Heart left ventricle (tissue), 16 donors: Measurements from ENCODE around the gene WNT7B. TPM values are rescaled to one million over a fixed set of nuclear protein-coding genes. Genes with fewer than 3 reads are reported as not detected.
A peak's percentile ranks its signal among the peaks of the same experiment; 100 is the strongest.

ENCODE experiments used
- ATAC-seq, 4 donors: fragments of 200-7000 bp; cut with Tn5 transposase; one replicate each; pipeline ENCODE4 v1.9.1; 2020 to 2022; ENCODE audit warnings: moderate library complexity in 4 of 4, mild to moderate bottlenecking in 3 of 4, moderate number of reproducible peaks in 1 of 4
- DNase-seq, 5 donors: peaks; one replicate each; pipeline ENCODE4 v3.0.0-alpha.2; 2020
- H3K27ac ChIP-seq, 12 donors: fragments of 200-600 bp; sonication (generic) in 4 of 12; one replicate each; pipeline versions ENCODE4 v1.5.0 to v1.8.0; 2016 to 2022; ENCODE audit warnings: mild to moderate bottlenecking in 2 of 12
- H3K27me3 ChIP-seq, 9 donors: fragments of 200-600 bp; sonication (generic) in 2 of 9; one replicate each; pipeline versions ENCODE4 v1.5.1 to v1.8.0; 2016 to 2022; ENCODE audit warnings: mild to moderate bottlenecking in 3 of 9
- H3K36me3 ChIP-seq, 9 donors: fragments of 200-600 bp; sonication (generic) in 2 of 9; one replicate each; pipeline versions ENCODE4 v1.5.0 to v1.8.0; 2018 to 2022; ENCODE audit warnings: mild to moderate bottlenecking in 2 of 9
- H3K4me1 ChIP-seq, 12 donors: fragments of 200-600 bp; sonication (generic) in 4 of 12; one replicate each; pipeline versions ENCODE4 v1.5.0 to v1.8.0; 2016 to 2022; ENCODE audit warnings: mild to moderate bottlenecking in 3 of 12
- H3K4me3 ChIP-seq, 12 donors: fragments of 200-600 bp; sonication (generic) in 4 of 12; one replicate each; pipeline versions ENCODE4 v1.5.0 to v1.8.0; 2017 to 2022; ENCODE audit warnings: mild to moderate bottlenecking in 9 of 12, moderate library complexity in 4 of 12
- H3K9me3 ChIP-seq, 12 donors: fragments of 200-600 bp; sonication (generic) in 4 of 12; one replicate each; pipeline versions ENCODE4 v1.5.0 to v1.8.0; 2016 to 2022; ENCODE audit warnings: mild to moderate bottlenecking in 1 of 12
- POLR2A ChIP-seq, 2 donors: fragments of 450-650 bp; IDR thresholded peaks; one replicate each; pipeline ENCODE4 v1.6.1; 2017; ENCODE audit warnings: antibody characterized with exemption in 2 of 2, mild to moderate bottlenecking in 2 of 2, moderate library complexity in 2 of 2
- WGBS, 4 donors: extraction: QIAGEN DNeasy Blood & Tissue Kit in 2 of 4; methylation state at CpG; one replicate each; pipeline versions ENCODE4 v1.1.5 to v1.1.7; 2013 to 2018; 5-methylcytosine and 5-hydroxymethylcytosine counted together
- intact Hi-C, 10 donors: fragments of 100-400 bp; cut with DNase I; formaldehyde crosslinking; loops; one replicate each; pipeline versions ENCODE4 v1.11.1 to v1.14.2; 2022
- polyA plus RNA-seq, 2 donors: library from polyadenylated mRNA; stranded (reverse); fragments of 200-250 nt; gene quantifications; one replicate each; pipeline ENCODE4 v1.2.3, GENCODE V29; 2013
- total RNA-seq, 9 donors: library from RNA; depleted of rRNA in 2 of 9; stranded (reverse); fragments of >200 nt in 2 of 9; fragmentation: NEBNext Ultra II Directional in 3 of 9; extraction: Animal tissue kit (Norgen Biotek cat#: 25700) in 3 of 9; gene quantifications; one replicate each; pipeline versions ENCODE4 v1.1.0 to v1.2.4, GENCODE V29; 2016 to 2023
- TF ChIP-seq, protein P1 (sequence below), 12 donors: fragments of 200-600 bp; sonication (generic) in 4 of 12; IDR thresholded peaks; one replicate each; pipeline versions ENCODE4 v1.5.0 to v1.8.0; 2018 to 2022; ENCODE audit warnings: antibody characterized with exemption in 12 of 12, mild to moderate bottlenecking in 5 of 12
- donor health status: ischemic (EF 13 %, LVEDD 7.1; RV severe dilation, severe dysfunction).
- donor health status: healthy with polysubstance abuse.
- donor health status: DM: no; HTN: yes; CAD: no.
- donor health status: DM: no; HTN: no; CAD: no.
- donor health status: ischemic (EF 25% LVEDD 6.9; RV normal size, moderate dysfunction).
- donor health status: ischemic (EF 25% LVEDD 5.7; RV mildly dilated, moderate dysfunction).
- donor health status: healthy.
- donor health status: DM: yes; HTN: yes; CAD: no.
- donor health status: ischemic (EF 35%, LVEDD 5.7; RV mildly dilated, moderate dysfunction).
- donor health status: nonischemic (EF 11% LVEDD 7.7; RV severe dilation, severe dysfunction).
- donor health status: DM: yes; HTN: yes; CAD: no.
- donor health status: PGD.
- donor health status: ischemic (EF 29% LVEDD 5.4; RV normal size, mild dysfunction).
- donor health status: nonischemic (EF 23%, LVEDD 6.1; RV moderate dilation, normal function).

Gene WNT7B
- total and polyA plus RNA-seq, 11 donors: 0.36 TPM; not detected in 10

DNA sequence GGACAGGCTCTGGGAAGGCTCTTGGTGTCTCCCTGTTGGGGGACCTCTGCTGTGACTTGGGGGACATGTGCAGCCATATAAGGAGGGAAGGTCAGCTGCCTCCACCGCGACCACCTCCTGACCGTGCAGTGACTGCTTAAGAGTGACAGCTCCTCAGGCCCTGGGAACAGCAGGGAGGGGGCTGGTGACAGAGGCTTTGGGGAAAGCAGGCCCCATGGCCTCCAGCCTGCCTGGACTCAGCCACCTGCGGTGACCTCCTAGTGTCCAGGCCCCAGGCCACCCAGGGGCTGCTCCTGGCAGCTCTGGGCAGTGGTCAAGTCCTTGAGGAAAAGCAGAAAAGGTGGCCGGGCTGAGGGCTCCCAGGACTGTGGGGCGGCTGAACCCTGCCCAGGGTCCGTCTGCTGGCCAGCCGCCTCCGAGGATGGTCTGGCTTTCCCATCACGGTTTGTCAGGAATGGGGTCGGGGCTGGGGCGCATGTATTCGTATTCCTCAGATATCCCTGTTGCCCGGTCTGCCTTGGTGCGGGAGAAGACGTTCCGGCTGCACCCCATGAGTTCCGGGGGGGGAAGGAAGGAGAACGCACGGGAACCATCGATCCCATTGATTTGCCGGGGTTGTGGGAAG is 96.8 kb downstream of the WNT7B start:
- intact Hi-C loops: no loop called here
- no peak overlapping the region for H3K27ac ChIP-seq
- 37 to 47% (median 43%) methylated on average over 19 to 22 of the region's 22 CpGs for WGBS, 4 donors
- ATAC-seq (no peak), DNase-seq (peak in 3 of 5 donors; percentile 11 to 44 (median 22))
- H3K9me3 ChIP-seq: no peaks in the 10 kb centered on the region
- H3K27me3 ChIP-seq: peaks cover 0 to 58% (median 5%) of the 10 kb centered on the region in 9 donors
- H3K4me1 ChIP-seq: peaks cover 0 to 50% (median 18%) of the 10 kb centered on the region in 12 donors
- no peaks in the 10 kb centered on the region for H3K36me3 ChIP-seq
- H3K4me3 ChIP-seq: peak overlapping the region in 1 of 12 donors; percentile 19
- TF ChIP-seq, protein P1, sequence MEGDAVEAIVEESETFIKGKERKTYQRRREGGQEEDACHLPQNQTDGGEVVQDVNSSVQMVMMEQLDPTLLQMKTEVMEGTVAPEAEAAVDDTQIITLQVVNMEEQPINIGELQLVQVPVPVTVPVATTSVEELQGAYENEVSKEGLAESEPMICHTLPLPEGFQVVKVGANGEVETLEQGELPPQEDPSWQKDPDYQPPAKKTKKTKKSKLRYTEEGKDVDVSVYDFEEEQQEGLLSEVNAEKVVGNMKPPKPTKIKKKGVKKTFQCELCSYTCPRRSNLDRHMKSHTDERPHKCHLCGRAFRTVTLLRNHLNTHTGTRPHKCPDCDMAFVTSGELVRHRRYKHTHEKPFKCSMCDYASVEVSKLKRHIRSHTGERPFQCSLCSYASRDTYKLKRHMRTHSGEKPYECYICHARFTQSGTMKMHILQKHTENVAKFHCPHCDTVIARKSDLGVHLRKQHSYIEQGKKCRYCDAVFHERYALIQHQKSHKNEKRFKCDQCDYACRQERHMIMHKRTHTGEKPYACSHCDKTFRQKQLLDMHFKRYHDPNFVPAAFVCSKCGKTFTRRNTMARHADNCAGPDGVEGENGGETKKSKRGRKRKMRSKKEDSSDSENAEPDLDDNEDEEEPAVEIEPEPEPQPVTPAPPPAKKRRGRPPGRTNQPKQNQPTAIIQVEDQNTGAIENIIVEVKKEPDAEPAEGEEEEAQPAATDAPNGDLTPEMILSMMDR (IDR thresholded peaks at IDR 0.05): no peak
- no peak for TF ChIP-seq POLR2A (IDR thresholded peaks at IDR 0.05)

DNA sequence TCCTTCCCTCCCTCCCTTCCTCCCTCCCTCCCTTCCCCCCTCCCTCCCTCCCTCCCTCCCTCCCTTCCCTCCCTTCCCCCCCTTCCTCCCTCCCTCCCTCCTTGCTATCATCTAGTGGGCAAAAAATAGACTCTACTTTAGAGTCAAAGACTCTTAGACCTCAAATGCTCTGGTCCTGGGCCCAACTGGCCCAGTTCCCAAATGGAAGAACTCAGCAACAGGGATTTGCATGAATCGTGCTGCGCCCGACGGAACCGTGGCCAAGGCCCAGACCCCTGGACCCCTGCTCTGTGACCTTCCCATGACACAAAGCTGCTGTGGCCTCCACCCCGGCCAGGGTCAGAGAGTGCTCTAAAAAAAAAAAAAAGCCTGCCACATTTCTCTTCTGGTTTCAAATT is 97.4 kb downstream of the WNT7B start:
- DNase-seq (peak; percentile 43 to 78 (median 62)), ATAC-seq (peak in 3 of 4 donors; percentile 43 to 74 (median 61))
- H3K4me1 ChIP-seq: peaks cover 0 to 43% (median 14%) of the 10 kb centered on the region in 12 donors
- no peaks in the 10 kb centered on the region for H3K36me3 ChIP-seq
- H3K4me3 ChIP-seq: no peak overlapping the region
- no peaks in the 10 kb centered on the region for H3K9me3 ChIP-seq
- TF ChIP-seq, protein P1 (IDR thresholded peaks at IDR 0.05): no peak
- no peak overlapping the region for H3K27ac ChIP-seq
- 25 to 38% (median 31%) methylated on average over 6 of the region's 6 CpGs for WGBS, 4 donors
- intact Hi-C loops: no loop called here
- H3K27me3 ChIP-seq: peaks cover 0 to 58% (median 5%) of the 10 kb centered on the region in 9 donors

DNA sequence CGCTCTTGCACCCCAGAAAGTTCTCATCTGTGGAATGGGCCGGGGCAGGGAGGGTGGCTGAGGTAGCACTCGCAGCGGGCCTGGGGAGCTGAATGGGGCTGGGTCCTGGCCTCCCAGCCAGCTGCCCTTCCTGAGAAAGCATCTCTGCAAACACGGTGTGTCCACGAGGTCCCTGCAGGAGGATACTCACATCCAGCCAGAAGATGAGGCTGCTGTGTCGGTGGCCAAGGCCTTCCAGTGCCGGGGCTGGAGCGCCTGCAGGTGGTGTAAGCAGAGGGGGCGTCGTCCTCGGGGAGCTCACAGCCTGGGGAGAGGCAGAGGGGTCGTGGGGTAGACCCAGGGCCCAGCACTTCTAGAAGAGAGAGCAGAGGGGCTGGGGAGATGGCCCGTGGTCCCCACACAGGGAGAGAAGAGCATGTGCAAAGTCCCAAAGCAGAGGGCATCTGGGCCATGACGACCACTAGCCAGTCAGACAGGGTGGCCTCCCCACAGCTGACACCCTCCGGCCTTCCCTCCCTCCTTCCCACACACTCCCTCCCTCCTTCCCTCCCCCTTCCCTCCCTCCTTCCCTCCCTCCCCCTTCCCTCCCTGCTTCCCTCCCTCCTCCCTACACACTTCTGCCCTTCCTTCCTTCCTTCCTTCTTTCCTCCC is 97.9 kb downstream of the WNT7B start:
- no peaks in the 10 kb centered on the region for H3K9me3 ChIP-seq
- H3K4me3 ChIP-seq: no peak overlapping the region
- 24 to 31% (median 29%) methylated on average over 8 to 16 of the region's 16 CpGs for WGBS, 4 donors
- peaks cover 0 to 58% (median 5%) of the 10 kb centered on the region in 9 donors for H3K27me3 ChIP-seq
- H3K4me1 ChIP-seq: peaks cover 0 to 38% (median 10%) of the 10 kb centered on the region in 12 donors
- intact Hi-C loops: no loop called here
- ATAC-seq: peak in 3 of 4 donors; percentile 3 to 19 (median 15)
- H3K36me3 ChIP-seq: no peaks in the 10 kb centered on the region
- no peak for TF ChIP-seq POLR2A (IDR thresholded peaks at IDR 0.05)
- TF ChIP-seq, protein P1 (IDR thresholded peaks at IDR 0.05): no peak
- H3K27ac ChIP-seq: no peak overlapping the region
- peak in 3 of 5 donors; percentile 14 to 60 (median 27) for DNase-seq

DNA sequence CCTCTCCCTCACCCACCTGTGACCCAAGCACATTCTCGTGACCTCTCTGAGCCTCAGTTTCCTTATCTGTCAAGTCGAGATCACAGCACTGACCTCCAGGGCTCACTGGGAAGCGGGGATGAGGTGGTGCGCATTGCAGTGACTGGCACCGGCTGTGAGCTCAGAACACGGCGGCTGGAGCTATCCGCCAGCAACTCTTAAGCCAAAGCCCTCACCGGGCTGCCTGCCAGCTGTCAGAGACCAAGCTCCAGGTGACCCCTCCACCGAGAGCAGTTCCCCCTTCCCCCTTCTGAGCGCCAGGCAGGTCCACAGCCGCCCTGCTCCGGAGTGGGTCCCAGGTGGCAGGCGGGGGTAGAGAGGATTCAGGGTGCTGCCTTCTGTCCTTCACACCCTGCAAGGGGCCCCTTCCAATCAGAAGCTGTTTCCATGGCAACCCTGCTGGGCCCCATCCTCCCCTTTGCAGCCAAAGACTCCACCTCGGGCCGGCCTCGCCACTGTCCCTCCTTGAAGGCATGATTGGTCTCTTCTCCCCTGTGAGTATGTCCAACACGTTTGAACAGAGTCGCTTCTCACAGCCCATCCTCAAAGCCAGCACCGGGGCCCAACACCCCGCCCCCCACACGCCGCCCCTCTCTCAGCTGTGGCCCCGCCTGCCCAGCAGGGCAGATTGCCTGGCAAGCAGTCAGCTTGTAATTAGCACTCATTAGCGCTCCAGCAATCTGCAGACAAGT is 98.7 kb downstream of the WNT7B start:
- intact Hi-C loops: no loop called here
- H3K4me3 ChIP-seq: no peak overlapping the region
- ATAC-seq (peak in 3 of 4 donors; percentile 22 to 55 (median 37)), DNase-seq (peak in 4 of 5 donors; percentile 33 to 74 (median 55))
- WGBS, 4 donors: 13 to 20% (median 17%) methylated on average over 19 to 25 of the region's 25 CpGs
- no peaks in the 10 kb centered on the region for H3K36me3 ChIP-seq
- H3K9me3 ChIP-seq: peaks cover 0 to 2% (median 0%) of the 10 kb centered on the region in 12 donors
- H3K27ac ChIP-seq: no peak overlapping the region
- H3K4me1 ChIP-seq: peaks cover 0 to 38% (median 10%) of the 10 kb centered on the region in 12 donors
- no peak for TF ChIP-seq POLR2A (IDR thresholded peaks at IDR 0.05)
- TF ChIP-seq, protein P1 (IDR thresholded peaks at IDR 0.05): no peak
- H3K27me3 ChIP-seq: peaks cover 0 to 58% (median 5%) of the 10 kb centered on the region in 9 donors
